ENCODE measurements around the gene MYLIP.

MYLIP gene

DNA sequence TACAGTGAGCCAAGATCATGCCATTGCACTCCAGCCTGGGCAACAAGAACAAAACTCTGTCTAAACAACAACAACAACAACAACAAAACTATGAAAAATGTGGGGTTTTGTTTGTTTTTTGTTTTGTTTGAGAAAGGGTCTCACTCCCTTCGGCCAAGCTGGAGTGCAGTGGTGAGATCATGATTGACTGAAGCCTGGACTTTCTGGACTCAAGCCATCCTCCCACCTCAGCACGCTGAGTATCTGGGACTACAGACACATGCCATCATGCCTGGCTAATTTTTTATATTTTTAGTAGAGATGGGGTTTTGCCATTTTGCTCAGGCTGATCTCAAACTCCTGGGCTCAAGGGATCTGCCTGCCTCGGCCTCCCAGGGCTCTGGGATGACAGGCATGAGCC, 2.8 kb upstream of the MYLIP start:
- H3K79me2 ChIP-seq (ENCODE audit: low read length) = peaks cover 19% of the 10 kb centered on the region
- H3K36me3 ChIP-seq (replicated peaks; ENCODE audit: insufficient read depth, low read length) = no peaks in the 10 kb centered on the region
- no peaks in the 10 kb centered on the region for H4K20me1 ChIP-seq (ENCODE audit: insufficient read depth, low read length)
- H3F3A ChIP-seq (ENCODE audit: insufficient read depth, low read length) = peaks cover 22% of the 10 kb centered on the region
- H3K4me2 ChIP-seq (ENCODE audit: low read depth, low read length) = no peak overlapping the region
- H2AFZ ChIP-seq (ENCODE audit: low read length) = no peak overlapping the region
- no peak for DNase-seq
- no peaks in the 10 kb centered on the region for H3K9me3 ChIP-seq (replicated peaks; ENCODE audit: insufficient read depth, low read length)
- H3K9ac ChIP-seq (ENCODE audit: low read length) = no peak overlapping the region
- H3K4me3 ChIP-seq (ENCODE audit: low read length) = no peak overlapping the region
- peaks cover 26% of the 10 kb centered on the region for H3K4me1 ChIP-seq (ENCODE audit: low read length)
- TF ChIP-seq, protein P1, sequence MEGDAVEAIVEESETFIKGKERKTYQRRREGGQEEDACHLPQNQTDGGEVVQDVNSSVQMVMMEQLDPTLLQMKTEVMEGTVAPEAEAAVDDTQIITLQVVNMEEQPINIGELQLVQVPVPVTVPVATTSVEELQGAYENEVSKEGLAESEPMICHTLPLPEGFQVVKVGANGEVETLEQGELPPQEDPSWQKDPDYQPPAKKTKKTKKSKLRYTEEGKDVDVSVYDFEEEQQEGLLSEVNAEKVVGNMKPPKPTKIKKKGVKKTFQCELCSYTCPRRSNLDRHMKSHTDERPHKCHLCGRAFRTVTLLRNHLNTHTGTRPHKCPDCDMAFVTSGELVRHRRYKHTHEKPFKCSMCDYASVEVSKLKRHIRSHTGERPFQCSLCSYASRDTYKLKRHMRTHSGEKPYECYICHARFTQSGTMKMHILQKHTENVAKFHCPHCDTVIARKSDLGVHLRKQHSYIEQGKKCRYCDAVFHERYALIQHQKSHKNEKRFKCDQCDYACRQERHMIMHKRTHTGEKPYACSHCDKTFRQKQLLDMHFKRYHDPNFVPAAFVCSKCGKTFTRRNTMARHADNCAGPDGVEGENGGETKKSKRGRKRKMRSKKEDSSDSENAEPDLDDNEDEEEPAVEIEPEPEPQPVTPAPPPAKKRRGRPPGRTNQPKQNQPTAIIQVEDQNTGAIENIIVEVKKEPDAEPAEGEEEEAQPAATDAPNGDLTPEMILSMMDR (IDR thresholded peaks at IDR 0.05; ENCODE audit: low read length) = no peak
- no peak for TF ChIP-seq EZH2 (optimal IDR thresholded peaks at IDR 0.05; ENCODE audit: low read depth, low read length)
- TF ChIP-seq EZH2phosphoT487 (IDR thresholded peaks at IDR 0.05; ENCODE audit: low read length) = no peak
- no peaks in the 10 kb centered on the region for H3K9me2 ChIP-seq (replicated peaks; ENCODE audit: insufficient read depth, low read length)
- no peaks in the 10 kb centered on the region for H3K27me3 ChIP-seq (replicated peaks; ENCODE audit: insufficient read depth, low read length)
- H3K27ac ChIP-seq (ENCODE audit: low read length) = peak overlapping the region; percentile 51; the same call in 1 of the 2 replicates

DNA sequence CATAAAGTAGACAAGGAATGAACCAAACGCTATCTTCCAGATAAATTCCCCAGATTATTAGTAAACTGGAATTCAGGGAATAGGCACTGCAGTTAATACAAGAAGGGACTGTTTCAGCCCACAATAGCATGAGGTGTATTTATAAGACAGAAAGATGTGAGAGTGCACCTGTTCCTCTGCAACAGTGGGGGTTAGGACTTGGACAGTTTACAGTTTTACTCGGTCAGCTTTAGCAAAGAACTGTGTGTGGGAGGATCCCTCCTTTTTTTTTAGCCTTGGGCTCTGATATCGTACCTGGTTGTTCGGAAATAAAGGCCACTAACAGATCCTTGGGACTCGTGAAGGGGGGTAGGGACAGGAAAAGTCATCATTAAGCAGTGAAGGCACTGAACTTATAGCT, 2.0 kb upstream of the MYLIP start:
- no peaks in the 10 kb centered on the region for H3K36me3 ChIP-seq (replicated peaks; ENCODE audit: insufficient read depth, low read length)
- no peaks in the 10 kb centered on the region for H3K9me2 ChIP-seq (replicated peaks; ENCODE audit: insufficient read depth, low read length)
- H3K27ac ChIP-seq (ENCODE audit: low read length) = peak overlapping the region; percentile 51; the same call in 1 of the 2 replicates
- peaks cover 28% of the 10 kb centered on the region for H3F3A ChIP-seq (ENCODE audit: insufficient read depth, low read length)
- no peaks in the 10 kb centered on the region for H3K27me3 ChIP-seq (replicated peaks; ENCODE audit: insufficient read depth, low read length)
- H3K9ac ChIP-seq (ENCODE audit: low read length) = no peak overlapping the region
- peaks cover 29% of the 10 kb centered on the region for H3K4me1 ChIP-seq (ENCODE audit: low read length)
- no peak overlapping the region for H3K4me3 ChIP-seq (ENCODE audit: low read length)
- peak overlapping the region; percentile 63 for H2AFZ ChIP-seq (ENCODE audit: low read length)
- no peaks in the 10 kb centered on the region for H4K20me1 ChIP-seq (ENCODE audit: insufficient read depth, low read length)
- DNase-seq = peak; percentile 66
- H3K4me2 ChIP-seq (ENCODE audit: low read depth, low read length) = peak overlapping the region; percentile 38
- peaks cover 27% of the 10 kb centered on the region for H3K79me2 ChIP-seq (ENCODE audit: low read length)
- H3K9me3 ChIP-seq (replicated peaks; ENCODE audit: insufficient read depth, low read length) = no peaks in the 10 kb centered on the region
- TF ChIP-seq EZH2phosphoT487 (IDR thresholded peaks at IDR 0.05; ENCODE audit: low read length) = no peak

DNA sequence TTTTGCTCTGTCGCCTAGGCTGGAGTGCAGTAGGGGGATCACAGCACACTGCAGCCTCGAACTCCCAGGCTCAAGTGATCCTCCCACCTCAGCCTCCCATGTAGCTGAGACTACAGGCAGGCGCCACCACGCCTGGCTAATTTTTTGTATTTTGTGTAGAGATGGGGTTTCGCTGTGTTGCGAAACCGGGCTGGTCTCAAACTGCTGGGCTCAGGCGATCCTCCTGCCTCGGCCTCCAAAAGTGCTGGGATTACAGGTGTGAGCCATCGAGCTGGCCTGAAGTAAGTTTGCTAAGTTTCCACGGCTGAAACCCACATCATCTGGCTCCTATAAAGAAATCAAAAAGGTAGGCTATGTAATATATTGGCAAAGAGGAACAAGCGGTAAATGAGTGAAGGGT, 1.4 kb upstream of the MYLIP start:
- Histone ChIP-seq H3K9me2 (replicated peaks; ENCODE audit: insufficient read depth, low read length) (no peaks in the 10 kb centered on the region), H3K9me3 (replicated peaks; ENCODE audit: insufficient read depth, low read length) (no peaks in the 10 kb centered on the region), H3K79me2 (ENCODE audit: low read length) (peaks cover 33% of the 10 kb centered on the region), H3F3A (ENCODE audit: insufficient read depth, low read length) (peaks cover 28% of the 10 kb centered on the region), H3K36me3 (replicated peaks; ENCODE audit: insufficient read depth, low read length) (no peaks in the 10 kb centered on the region), H3K27me3 (replicated peaks; ENCODE audit: insufficient read depth, low read length) (no peaks in the 10 kb centered on the region), H3K9ac (ENCODE audit: low read length) (no peak overlapping the region), H3K4me2 (ENCODE audit: low read depth, low read length) (peak overlapping the region; percentile 38), H2AFZ (ENCODE audit: low read length) (0 out of 2 replicates have a peak overlapping the region, but pooled peaks have one; percentile 16), H3K27ac (ENCODE audit: low read length) (peak overlapping the region; percentile 51; the same call in 1 of the 2 replicates), H3K4me3 (ENCODE audit: low read length) (no peak overlapping the region), H3K4me1 (ENCODE audit: low read length) (peaks cover 35% of the 10 kb centered on the region), H4K20me1 (ENCODE audit: insufficient read depth, low read length) (no peaks in the 10 kb centered on the region)
- TF ChIP-seq EZH2phosphoT487 (IDR thresholded peaks at IDR 0.05; ENCODE audit: low read length) = no peak
- TF ChIP-seq EZH2 (optimal IDR thresholded peaks at IDR 0.05; ENCODE audit: low read depth, low read length) = no peak
- TF ChIP-seq, protein P1 (IDR thresholded peaks at IDR 0.05; ENCODE audit: low read length) = no peak
- DNase-seq = no peak

DNA sequence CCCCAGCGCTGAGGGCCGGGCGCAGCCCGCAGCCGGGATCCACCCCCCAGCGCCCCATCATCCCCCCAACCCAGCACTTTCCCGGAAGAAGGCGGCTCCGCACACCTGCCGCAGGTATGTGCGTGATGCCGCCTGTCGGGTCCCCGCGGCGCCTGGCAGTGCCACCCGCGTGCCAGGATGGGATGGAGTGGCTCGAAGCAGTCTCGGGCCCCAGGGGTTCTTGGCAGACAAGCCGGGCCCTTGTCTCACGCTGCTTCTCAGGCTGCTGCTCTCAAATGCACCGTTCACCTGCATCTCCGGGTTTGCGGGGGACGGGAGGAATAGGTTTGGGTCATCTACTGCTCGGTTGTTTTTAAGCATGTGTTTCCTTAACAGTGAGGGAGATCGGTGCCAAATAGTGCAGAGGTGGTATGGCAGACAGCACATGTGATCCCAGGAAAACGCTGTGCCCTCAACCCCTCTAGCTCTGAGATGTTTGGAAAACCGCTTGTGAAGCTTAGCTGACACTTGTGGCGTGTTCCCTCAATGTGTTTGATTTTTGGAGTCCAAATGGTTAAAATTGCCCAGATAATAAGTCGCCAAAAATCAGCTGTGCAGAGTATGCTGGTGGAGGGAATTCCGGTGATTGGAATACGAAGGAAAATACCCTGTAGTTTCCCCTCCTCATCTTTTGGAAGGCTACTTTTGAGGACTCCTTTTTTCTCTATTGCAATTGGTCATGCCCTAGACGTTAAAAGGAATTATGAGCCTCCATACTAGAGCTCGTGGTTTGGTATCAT, 926 bp downstream of the MYLIP start:
- Histone ChIP-seq H2AFZ (ENCODE audit: low read length) (no peak overlapping the region), H3K27ac (ENCODE audit: low read length) (peak overlapping the region; percentile 76; the same call in 1 of the 2 replicates), H3K79me2 (ENCODE audit: low read length) (peaks cover 56% of the 10 kb centered on the region)

More for the DNA sequence above, 926 bp downstream of the MYLIP start:
- DNase-seq = peak; percentile 27
- Histone ChIP-seq H3K4me1 (ENCODE audit: low read length) (peaks cover 44% of the 10 kb centered on the region), H3F3A (ENCODE audit: insufficient read depth, low read length) (peaks cover 28% of the 10 kb centered on the region), H3K9me2 (replicated peaks; ENCODE audit: insufficient read depth, low read length) (no peaks in the 10 kb centered on the region), H3K27me3 (replicated peaks; ENCODE audit: insufficient read depth, low read length) (no peaks in the 10 kb centered on the region), H3K36me3 (replicated peaks; ENCODE audit: insufficient read depth, low read length) (0 out of 2 replicates have a peak, but pooled peaks cover under 1% of the 10 kb centered on the region), H3K9me3 (replicated peaks; ENCODE audit: insufficient read depth, low read length) (no peaks in the 10 kb centered on the region), H4K20me1 (ENCODE audit: insufficient read depth, low read length) (peaks cover 14% of the 10 kb centered on the region), H3K4me2 (ENCODE audit: low read depth, low read length) (peak overlapping the region; percentile 88), H3K9ac (ENCODE audit: low read length) (peak overlapping the region; percentile 92), H3K4me3 (ENCODE audit: low read length) (peak overlapping the region; percentile 91)
- no peak for TF ChIP-seq EZH2phosphoT487 (IDR thresholded peaks at IDR 0.05; ENCODE audit: low read length)
- no peak for TF ChIP-seq EZH2 (optimal IDR thresholded peaks at IDR 0.05; ENCODE audit: low read depth, low read length)

Measured in MM.1S (cell line).